K562 (cell line): Measurements from ENCODE around the gene CHCHD6. TPM values are rescaled to one million over a fixed set of nuclear protein-coding genes. Genes with fewer than 3 reads are reported as not detected.
A peak's percentile ranks its signal among the peaks of the same experiment; 100 is the strongest.

ENCODE experiments used
- DPF2 ChIP-seq: fragments of 450-650 bp; IDR thresholded peaks from 2 replicates; pipeline ENCODE4 v1.6.1; 2016
- E2F3 ChIP-seq: fragments of 250-450 bp; sonication (Bioruptor Pico); IDR thresholded peaks from 2 replicates; pipeline ENCODE4 v1.4.0; 2020; ENCODE audit warnings: mild to moderate bottlenecking
- HDAC1 ChIP-seq, 2 experiments: fragments of 450-650 bp; IDR thresholded peaks; 2 replicates each; pipeline ENCODE4 v1.6.1; 2016 to 2017; ENCODE audit warnings: inconsistent platforms in 1 of 2, mild to moderate bottlenecking in 1 of 2, moderate library complexity in 1 of 2
- JUND ChIP-seq, 2 experiments: IDR thresholded peaks; 2 replicates in 1 of 2; 3 replicates in 1 of 2; pipeline ENCODE4 v1.6.1; 2011; ENCODE audit warnings: borderline replicate concordance in 2 of 2, low read depth in 2 of 2, low read length in 2 of 2, improper control_type of control experiment in 1 of 2, missing biosample characterization in 1 of 2, missing genetic modification characterization in 1 of 2, missing genetic modification reagents in 1 of 2
- MXD1 ChIP-seq: fragments of 250-450 bp; sonication (Bioruptor Pico); IDR thresholded peaks from 2 replicates; pipeline ENCODE4 v1.8.0; 2021; ENCODE audit warnings: borderline replicate concordance, mild to moderate bottlenecking, moderate library complexity; ENCODE audit not compliant: poor library complexity, severe bottlenecking
- NCOR1 ChIP-seq: fragments of 450-650 bp; IDR thresholded peaks from 2 replicates; pipeline ENCODE4 v1.6.1; 2016; ENCODE audit warnings: mild to moderate bottlenecking, moderate library complexity
- NR2C1 ChIP-seq, 2 experiments: fragments of 450-650 bp; IDR thresholded peaks; 2 replicates each; pipeline ENCODE4 v1.6.1; 2017; ENCODE audit warnings: mild to moderate bottlenecking in 2 of 2, antibody characterized with exemption in 1 of 2, inconsistent platforms in 1 of 2, missing compliant biosample characterization in 1 of 2, missing genetic modification characterization in 1 of 2
- RCOR1 ChIP-seq, 2 experiments: IDR thresholded peaks; 2 replicates each; pipeline ENCODE4 v1.6.1; 2012; ENCODE audit warnings: low read depth in 2 of 2, low read length in 2 of 2, borderline replicate concordance in 1 of 2, improper control_type of control experiment in 1 of 2
- SUPT5H ChIP-seq: fragments of 450-650 bp; IDR thresholded peaks from 2 replicates; pipeline ENCODE4 v1.6.1; 2016
- TAF1 ChIP-seq: IDR thresholded peaks from 2 replicates; pipeline ENCODE4 v1.6.1; 2011; ENCODE audit warnings: mild to moderate bottlenecking, low read length, moderate library complexity; ENCODE audit not compliant: insufficient read depth, control insufficient read depth, severe bottlenecking; ENCODE audit errors: extremely low read depth
- ZBTB17 ChIP-seq: fragments of 450-650 bp; formaldehyde crosslinking; IDR thresholded peaks from 2 replicates; pipeline ENCODE4 v1.4.0; 2020; ENCODE audit warnings: mild to moderate bottlenecking
- ZNF3 ChIP-seq: fragments of 250-450 bp; sonication (Bioruptor Pico); IDR thresholded peaks from 2 replicates; pipeline ENCODE4 v1.5.0; 2021; ENCODE audit warnings: mild to moderate bottlenecking, moderate library complexity
- ZNF586 ChIP-seq: fragments of 450-650 bp; formaldehyde crosslinking; conservative IDR thresholded peaks from 2 replicates; pipeline ENCODE4 v1.4.0; 2020; ENCODE audit warnings: mild to moderate bottlenecking, moderate library complexity
- ZNF707 ChIP-seq: fragments of 250-450 bp; sonication (Bioruptor Pico); conservative IDR thresholded peaks from 2 replicates; pipeline ENCODE4 v1.8.0; 2022; ENCODE audit warnings: inconsistent platforms, mild to moderate bottlenecking, moderate library complexity
- polyA plus RNA-seq, 8 experiments: library from polyadenylated mRNA; depleted of rRNA in 4 of 8; stranded (reverse) in 5 of 8; unstranded in 3 of 8; fragments of >200 nt; fragmentation: Nextera tagmentation in 2 of 8; fragmentation: Illumina TruSeq in 1 of 8; extraction: Ambion mirVana in 2 of 8; extraction: Trizol in 1 of 8; gene quantifications; 2 replicates each; pipeline versions ENCODE4 v1.2.1 to v1.2.3, GENCODE V29; 2011 to 2014; ENCODE audit warnings: inconsistent platforms in 1 of 8, missing spikeins in 1 of 8
- total RNA-seq, 7 experiments: library from RNA; depleted of rRNA in 6 of 7; stranded (reverse); fragments of >200 nt in 6 of 7; fragmentation: Illumina TruSeq in 2 of 7; extraction: Trizol in 2 of 7; gene quantifications; 2 replicates each; pipeline versions ENCODE4 v1.2.1 to v1.2.3, GENCODE V29; 2011 to 2021; ENCODE audit warnings: low replicate concordance in 1 of 7
- TF ChIP-seq, protein P1 (sequence below): fragments of 450-650 bp; IDR thresholded peaks from 2 replicates; pipeline ENCODE4 v1.6.1; 2017; ENCODE audit warnings: antibody characterized with exemption
- TF ChIP-seq, protein P2 (sequence below): fragments of 200-800 bp; sonication (Bioruptor generic); IDR thresholded peaks from 2 replicates; pipeline ENCODE4 v1.6.1; 2016; ENCODE audit warnings: missing genetic modification characterization, missing compliant biosample characterization

CHCHD6 gene
- total and polyA plus RNA-seq, 9 of the 15 experiments (the other 6 are each of a cell fraction or from before 2014, with no cell fraction given) = 4.6 to 18.6 (median 10.9) TPM

DNA sequence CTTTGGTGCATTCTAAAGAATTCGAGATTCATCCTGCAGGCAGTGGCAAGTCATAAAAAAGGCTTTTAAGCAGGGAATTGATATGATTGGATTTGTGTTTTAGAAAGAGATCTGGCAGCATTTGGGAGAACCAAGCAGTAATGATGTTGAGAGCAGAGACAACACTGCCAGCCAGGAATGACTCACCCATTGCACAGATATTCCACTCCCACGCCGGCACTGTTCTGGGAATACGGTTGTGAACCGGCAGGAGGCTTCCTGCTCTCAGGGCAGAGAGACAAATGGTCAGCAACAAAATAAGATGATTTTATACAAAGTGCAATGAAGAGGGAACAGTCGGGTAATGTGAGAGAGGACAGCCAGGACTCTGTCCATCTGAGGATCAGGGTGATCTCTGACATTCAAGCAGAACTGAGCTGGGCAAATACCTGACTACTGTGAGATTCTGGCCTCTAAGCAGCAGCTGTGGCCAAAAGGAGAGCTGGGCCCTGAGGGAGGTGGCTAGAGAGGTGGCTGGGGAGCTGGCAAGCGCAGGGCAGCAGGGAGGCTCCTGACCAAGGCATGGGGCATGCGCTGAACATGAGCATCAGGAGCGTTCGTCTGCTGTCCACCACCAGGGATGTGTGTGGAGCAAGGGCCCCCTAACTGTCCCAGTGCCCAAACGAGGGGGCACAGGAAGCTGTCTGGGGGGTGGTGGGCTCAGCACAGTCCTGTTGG, 222.8 kb downstream of the CHCHD6 start (continued):
- TF ChIP-seq RCOR1 (IDR thresholded peaks at IDR 0.05; ENCODE audit: borderline replicate concordance in 1 of 2, low read depth in 2 of 2, low read length in 2 of 2) (peak in 1 of 2 experiments; percentile 37; a peak in 1 of 4 replicates), HDAC1 (IDR thresholded peaks at IDR 0.05) (no peak), ZNF3 (no peak), NR2C1 (IDR thresholded peaks at IDR 0.05) (no peak), NR2C1 (tag; IDR thresholded peaks at IDR 0.05) (no peak), JUND (IDR thresholded peaks at IDR 0.05; ENCODE audit: borderline replicate concordance, low read depth, low read length) (peak; percentile 96), JUND (tag; IDR thresholded peaks at IDR 0.05; ENCODE audit: borderline replicate concordance, low read depth, low read length) (peak; percentile 87; the same call in 2 of the 3 replicates), TAF1 (no peak), MXD1 (CRISPR knock-in tag) (no peak), DPF2 (peak; percentile 58; the same call in 1 of the 2 replicates), NCOR1 (no peak), ZNF586 (no peak), ZNF707 (CRISPR knock-in tag) (no peak), SUPT5H (no peak), ZBTB17 (CRISPR knock-in tag) (no peak), E2F3 (CRISPR knock-in tag) (no peak)
- TF ChIP-seq, protein P1, sequence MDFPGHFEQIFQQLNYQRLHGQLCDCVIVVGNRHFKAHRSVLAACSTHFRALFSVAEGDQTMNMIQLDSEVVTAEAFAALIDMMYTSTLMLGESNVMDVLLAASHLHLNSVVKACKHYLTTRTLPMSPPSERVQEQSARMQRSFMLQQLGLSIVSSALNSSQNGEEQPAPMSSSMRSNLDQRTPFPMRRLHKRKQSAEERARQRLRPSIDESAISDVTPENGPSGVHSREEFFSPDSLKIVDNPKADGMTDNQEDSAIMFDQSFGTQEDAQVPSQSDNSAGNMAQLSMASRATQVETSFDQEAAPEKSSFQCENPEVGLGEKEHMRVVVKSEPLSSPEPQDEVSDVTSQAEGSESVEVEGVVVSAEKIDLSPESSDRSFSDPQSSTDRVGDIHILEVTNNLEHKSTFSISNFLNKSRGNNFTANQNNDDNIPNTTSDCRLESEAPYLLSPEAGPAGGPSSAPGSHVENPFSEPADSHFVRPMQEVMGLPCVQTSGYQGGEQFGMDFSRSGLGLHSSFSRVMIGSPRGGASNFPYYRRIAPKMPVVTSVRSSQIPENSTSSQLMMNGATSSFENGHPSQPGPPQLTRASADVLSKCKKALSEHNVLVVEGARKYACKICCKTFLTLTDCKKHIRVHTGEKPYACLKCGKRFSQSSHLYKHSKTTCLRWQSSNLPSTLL = no peak
- TF ChIP-seq, protein P2, sequence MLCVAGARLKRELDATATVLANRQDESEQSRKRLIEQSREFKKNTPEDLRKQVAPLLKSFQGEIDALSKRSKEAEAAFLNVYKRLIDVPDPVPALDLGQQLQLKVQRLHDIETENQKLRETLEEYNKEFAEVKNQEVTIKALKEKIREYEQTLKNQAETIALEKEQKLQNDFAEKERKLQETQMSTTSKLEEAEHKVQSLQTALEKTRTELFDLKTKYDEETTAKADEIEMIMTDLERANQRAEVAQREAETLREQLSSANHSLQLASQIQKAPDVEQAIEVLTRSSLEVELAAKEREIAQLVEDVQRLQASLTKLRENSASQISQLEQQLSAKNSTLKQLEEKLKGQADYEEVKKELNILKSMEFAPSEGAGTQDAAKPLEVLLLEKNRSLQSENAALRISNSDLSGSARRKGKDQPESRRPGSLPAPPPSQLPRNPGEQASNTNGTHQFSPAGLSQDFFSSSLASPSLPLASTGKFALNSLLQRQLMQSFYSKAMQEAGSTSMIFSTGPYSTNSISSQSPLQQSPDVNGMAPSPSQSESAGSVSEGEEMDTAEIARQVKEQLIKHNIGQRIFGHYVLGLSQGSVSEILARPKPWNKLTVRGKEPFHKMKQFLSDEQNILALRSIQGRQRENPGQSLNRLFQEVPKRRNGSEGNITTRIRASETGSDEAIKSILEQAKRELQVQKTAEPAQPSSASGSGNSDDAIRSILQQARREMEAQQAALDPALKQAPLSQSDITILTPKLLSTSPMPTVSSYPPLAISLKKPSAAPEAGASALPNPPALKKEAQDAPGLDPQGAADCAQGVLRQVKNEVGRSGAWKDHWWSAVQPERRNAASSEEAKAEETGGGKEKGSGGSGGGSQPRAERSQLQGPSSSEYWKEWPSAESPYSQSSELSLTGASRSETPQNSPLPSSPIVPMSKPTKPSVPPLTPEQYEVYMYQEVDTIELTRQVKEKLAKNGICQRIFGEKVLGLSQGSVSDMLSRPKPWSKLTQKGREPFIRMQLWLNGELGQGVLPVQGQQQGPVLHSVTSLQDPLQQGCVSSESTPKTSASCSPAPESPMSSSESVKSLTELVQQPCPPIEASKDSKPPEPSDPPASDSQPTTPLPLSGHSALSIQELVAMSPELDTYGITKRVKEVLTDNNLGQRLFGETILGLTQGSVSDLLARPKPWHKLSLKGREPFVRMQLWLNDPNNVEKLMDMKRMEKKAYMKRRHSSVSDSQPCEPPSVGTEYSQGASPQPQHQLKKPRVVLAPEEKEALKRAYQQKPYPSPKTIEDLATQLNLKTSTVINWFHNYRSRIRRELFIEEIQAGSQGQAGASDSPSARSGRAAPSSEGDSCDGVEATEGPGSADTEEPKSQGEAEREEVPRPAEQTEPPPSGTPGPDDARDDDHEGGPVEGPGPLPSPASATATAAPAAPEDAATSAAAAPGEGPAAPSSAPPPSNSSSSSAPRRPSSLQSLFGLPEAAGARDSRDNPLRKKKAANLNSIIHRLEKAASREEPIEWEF = no peak
